HuH-7.5 (cell line): ENCODE results near the gene TSC22D3.
"Not testable (repeated sequence)": the region's sequence is repeated elsewhere in the genome, so short reads cannot be mapped to it uniquely, and the experiment has no call there.

Experiments used
- DNase-seq: peaks from one replicate; pipeline ENCODE4 v3.0.0; 2011; ENCODE audit warnings: low spot score

Gene TSC22D3

DNA sequence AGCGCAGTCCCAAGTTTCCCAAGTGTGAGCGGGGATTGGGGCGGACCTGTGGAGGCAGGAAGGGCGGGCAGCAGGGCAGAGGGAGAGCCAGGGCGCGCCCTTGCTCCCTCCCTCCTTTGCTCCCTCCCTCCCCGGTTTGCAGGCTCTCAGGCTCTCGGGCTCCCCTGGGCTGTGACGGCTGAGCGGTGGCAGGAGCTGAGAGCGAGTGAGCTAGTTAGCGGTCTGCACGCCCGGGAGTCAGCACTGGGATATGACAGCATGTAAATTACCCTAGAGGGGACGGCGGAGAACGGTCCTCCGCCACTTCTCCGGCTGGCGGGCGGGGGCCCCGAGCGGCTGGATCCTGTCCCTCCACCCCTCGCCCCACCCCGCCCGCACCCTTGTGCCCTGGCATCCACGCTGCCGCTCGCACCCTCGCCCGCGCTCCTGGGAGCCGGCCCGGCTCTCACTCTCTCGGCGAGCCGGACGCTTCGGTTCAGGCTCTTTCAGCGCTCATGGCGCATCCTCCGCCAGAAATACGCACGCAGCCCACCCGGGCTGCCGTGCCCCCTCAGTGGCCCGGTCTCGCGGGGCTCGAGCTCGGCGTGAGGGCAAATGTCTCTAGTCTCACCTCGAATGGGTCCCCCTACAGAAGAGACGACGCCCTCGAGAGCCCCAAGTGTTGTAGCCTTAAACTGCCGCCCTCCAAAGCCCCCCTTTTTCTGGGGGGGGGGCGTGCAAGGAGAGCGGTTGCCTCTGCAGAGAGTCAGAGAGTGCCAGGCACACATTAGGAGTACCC lies at the start of gene TSC22D3:
TSS of gene TSC22D3 (minus strand) at position 54 of the 778 bp plus-strand sequence. CDS start 368 bp downstream, outside the sequence.
- DNase-seq = peak; percentile 56

DNA sequence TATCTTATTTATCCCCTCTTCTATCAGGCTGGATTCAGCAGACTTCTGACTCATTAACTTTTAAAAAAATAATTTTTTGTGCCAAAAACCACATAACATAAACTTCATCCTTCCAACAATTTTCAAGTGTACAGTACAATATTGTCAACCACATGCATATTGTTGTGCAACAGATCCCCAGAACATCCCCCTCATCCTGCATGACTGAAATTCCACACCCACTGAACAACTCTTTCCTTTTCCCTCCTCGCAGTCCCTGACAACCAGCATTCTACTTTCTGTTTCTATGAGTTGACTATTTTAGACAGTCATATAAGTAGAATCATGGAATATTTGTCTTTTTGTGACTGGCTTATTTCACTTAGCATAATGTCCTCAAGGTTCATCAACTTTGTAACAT lies 47.9 kb upstream of the TSC22D3 start:
- no peak for DNase-seq

DNA sequence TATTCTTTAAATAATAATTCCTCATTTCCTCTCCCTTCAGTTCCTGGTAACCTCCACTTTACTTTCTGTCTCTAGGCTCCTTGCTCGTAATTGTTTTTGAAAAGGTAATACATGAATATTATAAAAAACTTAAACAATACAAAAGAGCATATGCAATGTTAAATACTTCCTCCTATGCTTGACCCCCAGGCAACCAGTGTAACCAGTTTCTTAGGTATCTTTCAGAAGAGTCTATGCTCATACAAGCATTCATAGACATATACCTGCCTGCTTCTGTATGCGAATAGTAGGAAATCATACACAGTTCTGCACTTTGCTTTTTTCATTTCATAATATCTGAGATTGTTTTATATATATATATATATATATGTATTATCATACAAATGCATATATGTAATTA lies 47.5 kb upstream of the TSC22D3 start:
- DNase-seq = no peak

DNA sequence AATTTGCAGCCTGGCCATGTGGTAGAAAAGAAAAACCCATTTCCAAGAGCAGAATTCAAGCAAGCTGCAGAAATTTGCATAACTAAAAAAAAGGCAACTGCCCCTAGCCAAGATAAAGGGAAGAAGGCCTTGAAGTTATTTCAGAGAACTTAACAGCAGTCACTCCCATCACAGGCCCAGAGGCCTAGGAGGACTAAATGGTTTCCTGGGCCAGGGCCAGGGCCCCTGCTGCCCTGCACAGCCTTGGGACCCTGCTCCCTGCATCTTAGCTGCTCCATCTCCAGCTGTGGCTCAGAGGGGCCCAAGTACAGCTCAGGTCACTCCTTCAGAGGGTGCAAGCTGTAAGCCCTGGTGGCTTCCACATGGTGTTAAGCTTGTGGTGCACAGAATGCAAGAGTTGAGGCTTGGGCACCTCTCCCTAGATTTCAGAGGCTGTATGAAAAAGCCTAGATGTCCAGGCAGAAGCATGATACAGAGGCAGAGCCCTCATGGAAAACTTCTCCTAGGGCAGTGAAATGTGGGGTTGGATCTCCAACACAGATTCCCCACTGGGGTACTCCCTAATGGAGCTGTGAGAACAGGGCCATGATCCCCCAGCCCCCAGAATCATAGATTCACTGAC lies 43.4 kb upstream of the TSC22D3 start:
- no peak for DNase-seq

DNA sequence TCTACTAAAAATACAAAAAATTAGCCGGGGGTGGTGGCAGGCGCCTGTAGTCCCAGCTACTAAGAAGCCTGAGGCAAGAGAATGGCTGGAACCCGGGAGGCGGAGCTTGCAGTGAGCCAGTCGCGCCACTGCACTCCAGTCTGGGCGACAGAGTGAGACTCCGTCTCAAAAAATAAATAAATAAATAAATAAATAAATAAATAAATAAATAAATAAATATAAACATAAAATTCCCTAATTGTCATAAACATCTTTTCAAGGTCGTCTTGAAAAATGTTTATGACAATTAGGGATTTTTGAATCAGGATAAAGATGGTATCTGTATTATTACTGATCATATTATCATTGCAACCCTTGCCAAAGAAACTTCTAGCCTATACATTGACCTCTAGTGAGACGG lies 34.5 kb upstream of the TSC22D3 start:
- DNase-seq = not testable (repeated sequence)

DNA sequence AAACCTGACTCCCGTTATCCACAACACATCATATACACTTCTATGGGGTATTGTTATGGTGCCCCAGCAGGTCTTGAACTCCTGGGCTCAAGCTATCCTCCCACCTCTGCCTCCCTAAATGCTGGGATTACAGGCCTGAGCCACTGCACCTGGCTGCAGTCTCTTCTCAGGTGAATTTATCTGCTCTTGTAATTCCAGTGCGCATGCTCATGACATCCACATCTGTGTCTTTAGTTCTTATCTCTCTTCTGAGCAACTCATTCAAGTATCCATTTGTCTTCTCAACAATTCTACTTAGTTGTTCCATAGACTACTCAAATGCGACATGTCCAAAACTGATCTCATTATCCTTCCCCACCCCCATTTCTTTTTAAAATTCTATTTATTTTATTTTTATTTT lies 29.6 kb upstream of the TSC22D3 start:
- no peak for DNase-seq

DNA sequence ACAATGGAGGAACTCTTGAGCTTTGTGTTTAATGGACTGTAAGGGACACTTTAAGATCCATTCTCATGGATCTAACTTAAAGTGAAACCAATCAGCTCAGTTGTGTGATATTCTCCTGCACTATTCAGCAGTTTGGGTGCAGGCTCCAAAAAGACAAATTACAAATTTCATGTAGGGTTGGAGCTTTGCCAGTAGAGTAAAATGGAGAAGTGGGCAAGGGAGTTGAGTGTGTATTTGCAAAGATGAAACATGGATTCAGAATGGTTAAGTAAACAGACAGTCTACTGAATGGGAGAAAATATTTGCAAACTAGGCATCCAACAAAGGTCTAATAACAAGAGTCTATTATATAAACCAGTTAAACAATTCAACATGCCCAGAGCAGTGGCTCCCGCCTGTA lies 28.8 kb upstream of the TSC22D3 start:
- no peak for DNase-seq

DNA sequence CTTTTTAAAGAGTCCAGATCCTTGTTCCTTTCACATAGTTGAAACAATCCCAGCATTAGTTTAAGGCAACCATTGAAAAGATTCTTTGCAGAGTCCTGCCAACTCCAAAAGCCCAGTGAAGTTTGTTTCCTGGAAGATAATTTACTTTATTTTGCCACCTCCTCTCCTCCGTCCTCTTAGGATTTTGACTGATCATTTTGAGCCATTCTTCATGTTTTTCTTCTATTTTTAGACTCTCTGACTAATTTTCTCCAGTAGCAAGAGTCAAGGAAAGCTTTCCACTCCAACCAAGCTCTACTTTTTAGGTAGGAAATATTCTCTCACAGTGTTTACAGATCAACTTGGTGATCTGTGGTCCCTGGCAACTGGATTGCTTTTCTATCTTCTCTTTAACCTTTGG lies 12.2 kb upstream of the TSC22D3 start:
- no peak for DNase-seq

DNA sequence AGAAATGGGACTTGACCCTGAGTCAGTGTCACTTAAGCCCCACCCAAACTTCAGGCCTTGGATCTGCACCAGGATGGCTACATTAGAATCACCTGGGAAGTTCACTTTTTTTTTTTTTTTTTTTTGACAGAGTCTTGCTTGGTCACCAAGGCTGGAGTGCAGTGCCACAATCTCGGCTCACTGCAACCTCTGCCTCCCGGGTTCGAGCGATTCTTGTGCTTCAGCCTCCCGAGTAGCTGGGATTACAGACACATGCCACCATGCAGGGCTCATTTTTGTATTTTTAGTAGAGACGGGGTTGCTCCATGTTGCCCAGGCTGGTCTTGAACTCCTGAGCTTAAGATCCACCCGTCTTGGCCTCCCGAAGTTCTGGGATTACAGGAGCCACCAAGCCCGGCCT lies 4.9 kb upstream of the TSC22D3 start:
- no peak for DNase-seq

DNA sequence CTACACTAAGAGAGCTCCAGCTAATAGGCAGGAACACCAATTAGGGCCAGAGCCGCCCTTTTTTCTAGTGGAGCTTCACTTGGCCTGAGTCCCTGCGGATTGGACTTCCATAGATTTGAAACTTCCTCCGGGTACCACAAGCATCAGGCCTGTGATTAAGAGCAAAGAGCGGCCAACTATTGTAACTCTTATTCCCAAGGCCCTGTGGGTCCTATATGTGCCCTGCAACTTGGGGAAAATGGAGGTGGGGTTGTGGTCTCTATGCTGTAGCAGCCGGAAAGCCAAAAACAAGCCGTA lies 1.9 kb upstream of the TSC22D3 start, which contains the start of gene NCBP2L:
TSS of gene NCBP2L (plus strand) at position 198 of the 297 bp plus-strand sequence. CDS start 16,488 bp downstream, outside the sequence.
- no peak for DNase-seq

DNA sequence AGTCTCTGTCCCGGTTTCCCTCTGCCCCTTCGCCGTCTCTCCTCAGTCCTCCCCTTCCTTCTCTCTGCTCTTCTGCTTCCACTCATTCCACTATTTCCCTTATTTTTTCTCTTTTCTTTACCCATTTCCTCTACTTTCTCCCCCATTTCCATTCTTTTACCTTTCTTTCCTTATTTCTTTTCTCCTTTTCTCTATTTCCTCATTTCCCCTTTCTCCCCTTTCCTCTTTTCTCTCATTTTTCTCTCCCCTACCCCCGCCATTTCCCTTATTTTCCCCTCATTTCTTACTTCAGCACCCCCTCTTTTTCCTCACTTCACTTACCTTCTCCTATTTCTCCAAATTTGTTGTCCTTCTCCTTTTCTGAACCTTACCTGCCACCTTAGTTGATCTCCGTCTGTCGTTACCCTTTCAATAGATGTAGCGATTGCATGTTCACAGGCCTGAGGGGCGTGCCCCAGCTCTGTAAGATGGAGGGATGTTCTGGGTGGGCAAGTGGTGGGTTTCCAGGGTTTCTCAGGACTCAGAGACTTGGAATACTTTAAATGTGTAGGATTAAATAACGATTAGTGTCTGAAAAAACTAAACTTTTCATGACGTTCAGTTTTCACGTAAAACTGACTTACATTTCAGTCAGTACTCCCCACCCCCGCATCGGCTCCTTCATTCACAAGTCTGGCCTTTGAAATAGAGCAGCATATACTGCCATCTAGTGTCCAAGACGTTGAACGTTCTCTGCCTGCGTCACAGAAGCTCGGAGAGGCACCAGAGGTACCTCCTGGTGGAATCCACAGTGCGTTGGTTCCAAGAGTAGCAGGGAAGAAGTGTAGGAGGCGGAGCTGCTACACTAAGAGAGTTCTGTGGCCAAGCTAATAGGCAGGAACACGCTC lies 1.3 kb upstream of the TSC22D3 start:
- peak; percentile 41 for DNase-seq

DNA sequence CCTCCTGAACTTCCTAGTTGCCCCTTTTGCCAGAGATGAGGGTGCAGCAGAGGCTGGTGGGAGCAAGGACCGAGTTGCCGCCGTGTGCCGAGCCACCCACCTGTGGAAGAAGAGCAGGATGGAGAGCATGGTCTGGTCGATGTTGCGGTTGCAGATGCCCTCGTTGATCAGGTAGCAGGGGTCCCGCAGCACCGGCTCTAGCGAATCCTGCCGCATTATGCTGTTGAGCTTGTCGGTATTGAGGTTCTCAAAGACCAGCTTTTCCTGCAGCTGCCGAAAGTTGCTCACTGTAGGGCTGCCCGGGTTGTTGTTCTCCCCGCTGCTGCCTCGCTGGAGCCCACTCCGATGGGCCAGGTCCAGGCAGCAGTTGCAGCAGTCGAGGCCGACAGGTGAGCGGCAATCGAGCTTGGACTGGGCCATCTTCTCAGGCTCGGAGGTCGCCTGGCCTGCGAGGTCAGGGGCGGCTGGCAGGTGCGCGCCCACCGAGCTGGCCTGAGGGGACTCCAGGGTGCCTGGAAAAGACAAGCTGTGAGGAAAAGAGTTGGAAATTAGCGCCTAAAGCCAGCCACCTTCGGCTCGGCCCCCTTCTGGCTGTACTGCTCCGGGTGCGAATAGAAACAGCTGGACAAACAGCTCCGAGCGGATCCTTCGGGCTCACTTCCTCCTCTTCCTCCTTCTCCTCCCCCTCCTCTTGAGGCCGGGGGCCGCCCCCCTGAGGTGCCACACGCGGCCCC lies 420 bp downstream of the TSC22D3 start:
- no peak for DNase-seq

DNA sequence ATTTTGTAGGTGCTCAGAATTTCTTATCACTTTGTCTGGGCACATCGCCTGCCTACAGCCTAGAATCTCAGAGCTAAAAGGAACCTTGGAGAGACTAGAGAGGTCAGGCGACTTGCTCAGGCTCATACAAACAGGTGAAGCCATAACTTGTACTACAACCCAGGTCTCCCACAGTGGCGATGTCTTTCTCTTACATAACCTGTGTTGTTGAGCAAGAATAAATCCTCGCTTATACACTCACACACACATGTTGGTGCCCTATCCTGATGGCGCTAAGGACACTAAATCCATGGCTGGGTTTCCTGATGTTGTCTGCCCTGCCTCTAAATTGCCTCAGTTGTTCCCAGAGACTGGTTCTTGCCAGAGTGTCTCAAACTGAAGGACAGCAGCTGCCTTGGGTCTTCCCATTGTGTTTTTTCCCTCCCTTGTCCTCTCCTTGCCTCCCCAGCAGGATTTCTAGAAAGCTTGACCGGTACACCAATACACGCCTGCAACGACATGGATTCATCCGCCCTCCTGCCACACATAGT lies 1.6 kb downstream of the TSC22D3 start:
- DNase-seq = no peak

DNA sequence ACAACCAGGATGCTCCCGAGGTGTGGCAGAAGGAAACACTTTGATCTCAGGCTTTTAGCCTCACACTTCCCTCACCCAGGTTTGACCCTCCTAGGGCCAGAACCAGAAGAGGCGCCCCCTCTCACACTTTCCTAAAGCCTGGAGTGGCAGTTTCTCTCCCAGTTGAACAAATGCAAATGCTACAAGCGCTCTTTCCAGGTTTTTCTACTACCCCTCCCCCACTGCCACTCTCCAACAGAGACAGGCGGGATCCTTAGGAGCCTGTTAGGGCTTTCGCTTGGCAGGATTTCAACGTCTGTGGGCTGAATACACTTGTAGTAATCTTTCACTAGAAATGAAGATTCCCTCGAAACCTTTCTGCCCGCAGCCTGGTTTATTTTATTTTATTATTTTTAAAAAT lies 2.4 kb downstream of the TSC22D3 start:
- DNase-seq = no peak

DNA sequence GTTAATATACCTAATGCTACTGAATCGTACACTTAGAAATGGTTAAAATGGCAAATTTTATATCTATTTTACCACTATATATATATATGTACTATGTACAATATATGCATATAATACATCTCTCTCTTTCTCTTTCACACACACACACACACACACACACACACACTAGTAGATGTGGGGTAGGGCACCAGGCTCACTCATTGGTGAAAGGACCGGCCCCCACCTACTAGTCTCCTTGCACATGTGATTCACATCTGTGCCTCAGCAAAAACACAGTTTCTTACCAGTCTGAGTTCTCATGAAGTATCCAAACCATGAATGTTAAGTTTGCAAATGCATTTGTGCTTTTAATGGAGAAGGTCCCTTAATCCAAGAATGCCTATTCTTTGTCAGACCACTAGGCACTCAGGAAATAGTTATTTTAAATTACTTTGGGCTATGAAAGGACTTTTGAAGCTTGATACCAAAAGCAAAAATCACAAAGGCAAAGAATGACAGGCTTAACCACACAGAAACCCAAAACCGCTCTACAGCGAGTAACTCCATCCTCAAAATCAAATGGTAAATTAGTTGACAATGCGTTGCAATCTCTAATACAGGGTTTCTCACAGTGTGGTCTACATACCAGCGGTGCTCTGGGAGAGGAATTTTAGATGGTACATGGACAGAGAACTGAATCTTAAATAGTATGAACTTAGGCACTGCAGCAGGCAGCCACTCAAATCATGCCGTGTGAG lies 5.8 kb downstream of the TSC22D3 start:
- DNase-seq = no peak

DNA sequence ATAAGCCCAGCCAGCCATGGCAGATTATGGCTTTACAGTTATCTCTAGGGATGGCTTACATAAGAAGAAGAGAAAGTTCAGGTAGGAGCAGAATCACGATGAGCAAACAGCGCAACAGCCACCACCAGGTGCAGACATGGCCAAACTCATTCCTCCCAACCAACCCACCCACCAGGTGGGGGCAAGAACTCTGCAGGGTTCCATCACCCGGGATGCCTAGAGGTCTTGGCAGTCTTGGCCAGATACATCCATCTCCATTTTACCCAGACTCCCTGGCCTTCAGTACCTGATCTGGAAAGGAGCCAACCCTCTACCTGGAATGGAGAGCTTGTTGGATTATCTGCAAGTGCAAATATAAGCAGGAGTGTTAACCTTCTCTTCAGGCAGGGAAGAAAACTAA lies 7.5 kb downstream of the TSC22D3 start:
- DNase-seq = no peak

DNA sequence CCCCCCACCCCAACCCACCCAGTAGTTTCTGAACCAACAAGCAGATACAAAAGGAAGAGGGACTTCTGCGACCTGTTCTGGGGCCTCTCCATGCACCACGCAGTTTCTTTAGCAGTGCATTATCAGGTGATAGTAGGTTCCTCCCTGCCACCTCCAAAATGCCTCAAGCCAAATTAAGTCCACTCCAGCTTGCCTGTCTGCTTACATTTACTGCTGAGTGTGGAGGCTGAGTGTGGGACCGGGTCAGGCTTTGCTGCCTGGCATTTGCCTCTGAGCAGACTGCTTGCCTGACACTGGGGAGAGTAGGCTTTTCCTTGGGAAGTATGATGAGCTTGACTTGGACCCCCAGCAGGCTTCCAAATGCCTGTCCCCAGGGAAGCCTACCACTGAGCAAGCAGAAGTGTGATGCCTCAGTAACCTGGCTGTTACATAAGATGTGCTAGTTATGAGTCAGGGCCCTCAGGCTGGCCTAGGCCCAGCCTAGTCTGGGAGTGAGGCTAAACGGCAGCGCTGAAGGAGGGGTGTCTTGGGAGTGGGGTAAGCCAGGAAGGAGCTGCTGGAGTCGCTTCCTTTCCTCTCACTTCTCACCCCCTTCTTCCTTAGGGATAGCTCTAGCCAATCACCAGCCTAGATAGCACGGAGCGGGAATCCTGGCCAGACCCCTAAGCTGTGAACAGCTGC lies 9.0 kb downstream of the TSC22D3 start:
- no peak for DNase-seq

DNA sequence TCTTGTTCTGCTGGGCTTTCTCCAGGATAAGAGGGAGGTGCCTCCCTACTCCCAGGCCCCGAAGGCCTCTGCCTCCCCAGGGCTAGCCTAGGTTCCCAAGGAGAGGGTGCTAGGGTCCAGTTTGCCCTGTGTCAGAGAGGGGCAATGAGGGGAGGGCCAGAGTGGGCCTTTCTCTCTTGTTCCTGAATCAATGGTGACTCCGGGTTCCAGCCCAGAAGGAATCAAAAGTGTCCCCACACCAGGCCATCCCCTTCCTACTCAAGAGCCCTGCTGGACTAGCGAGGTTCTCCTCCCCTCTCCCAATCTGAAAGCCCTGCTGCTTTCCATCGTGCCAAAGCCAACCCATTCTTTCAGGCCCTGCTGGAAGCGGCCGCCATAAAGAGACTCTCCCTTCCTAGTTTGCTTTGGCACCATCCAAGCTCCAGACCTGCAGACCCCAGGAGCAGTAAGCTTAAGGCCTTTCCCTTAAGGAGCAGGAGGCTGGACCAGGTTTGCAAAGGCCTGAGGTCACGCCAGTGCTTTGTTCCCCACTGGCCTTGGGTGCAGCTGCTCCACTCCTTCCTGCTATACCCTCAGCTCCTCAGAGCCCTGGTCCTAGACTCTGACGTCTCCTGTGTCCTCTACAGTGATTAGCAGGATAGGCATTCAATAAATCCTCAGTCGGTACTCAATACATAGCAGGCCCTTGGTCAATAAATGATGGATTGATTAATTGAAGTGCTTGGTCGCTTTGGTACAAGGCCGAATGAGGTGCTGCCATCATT lies 10.6 kb downstream of the TSC22D3 start:
- DNase-seq = no peak

DNA sequence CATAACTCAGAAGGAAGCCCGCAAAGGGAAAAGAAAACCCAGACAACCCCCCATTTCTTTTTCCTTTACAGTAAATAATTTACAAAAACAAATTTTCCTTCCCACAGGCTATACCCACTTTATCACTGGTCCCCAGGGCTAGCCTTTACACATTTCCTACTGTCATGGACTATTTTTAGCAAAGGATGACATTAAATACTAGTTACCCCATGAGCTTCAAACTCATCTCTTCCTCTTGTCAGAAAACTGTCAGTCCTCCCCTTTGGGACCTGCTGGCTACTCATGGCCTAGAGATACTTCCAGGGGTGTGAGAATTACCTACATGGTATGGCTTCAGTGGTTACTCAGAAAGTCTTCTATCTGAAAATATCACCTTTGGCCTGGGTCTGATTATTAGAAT lies 11.9 kb downstream of the TSC22D3 start:
- no peak for DNase-seq
